Mesenchymal stem cell (in vitro differentiated cells and primary cell): ENCODE data around the gene PCDH10.
A peak's percentile ranks its signal among the peaks of the same experiment; 100 is the strongest.

Experiments
- DNase-seq: peaks from one replicate; pipeline ENCODE4 v3.0.0-alpha.2; 2013
- H2AFZ ChIP-seq: one replicate; pipeline ENCODE4 v1.6.1; 2013; ENCODE audit warnings: low read depth, mild to moderate bottlenecking, control low read depth, inconsistent platforms, low read length, moderate library complexity
- H2AK5ac ChIP-seq: 2 replicates; pipeline ENCODE4 v1.6.1; 2013; ENCODE audit warnings: low read length, moderate library complexity, mild to moderate bottlenecking, inconsistent platforms; ENCODE audit not compliant: severe bottlenecking
- H2BK120ac ChIP-seq: one replicate; pipeline ENCODE4 v1.6.1; 2013; ENCODE audit warnings: low read depth, mild to moderate bottlenecking, inconsistent platforms, low read length, moderate library complexity
- H2BK12ac ChIP-seq, 2 experiments: one replicate each; pipeline ENCODE4 v1.6.1; 2013; ENCODE audit warnings: inconsistent platforms in 2 of 2, low read length in 2 of 2, mild to moderate bottlenecking in 2 of 2, moderate library complexity in 2 of 2, control low read depth in 1 of 2
- H2BK15ac ChIP-seq: one replicate; pipeline ENCODE4 v1.6.1; 2013; ENCODE audit warnings: mild to moderate bottlenecking, low read depth, inconsistent platforms; ENCODE audit not compliant: poor library complexity, severe bottlenecking
- H2BK5ac ChIP-seq: 2 replicates; pipeline ENCODE4 v1.6.1; 2013; ENCODE audit warnings: low read depth, mild to moderate bottlenecking, low read length, control low read depth, inconsistent platforms; ENCODE audit not compliant: poor library complexity, severe bottlenecking
- H3K14ac ChIP-seq, 2 experiments: one replicate each; pipeline ENCODE4 v1.6.1; 2013; ENCODE audit warnings: inconsistent platforms in 2 of 2, low read length in 2 of 2, control low read depth in 1 of 2, mild to moderate bottlenecking in 1 of 2, moderate library complexity in 1 of 2
- H3K18ac ChIP-seq, 2 experiments: one replicate each; pipeline ENCODE4 v1.6.1; 2013; ENCODE audit warnings: inconsistent platforms in 2 of 2, low read length in 2 of 2, control low read depth in 1 of 2, low read depth in 1 of 2, mild to moderate bottlenecking in 1 of 2
- H3K23ac ChIP-seq, 2 experiments: one replicate each; pipeline ENCODE4 v1.6.1; 2013; ENCODE audit warnings: inconsistent platforms in 2 of 2, low read length in 2 of 2, mild to moderate bottlenecking in 2 of 2, moderate library complexity in 2 of 2, control low read depth in 1 of 2
- H3K27ac ChIP-seq: 2 replicates; pipeline ENCODE4 v1.5.1; 2013; ENCODE audit warnings: mild to moderate bottlenecking, moderate library complexity, low read length, control low read depth, inconsistent platforms; ENCODE audit not compliant: poor library complexity, severe bottlenecking
- H3K27me3 ChIP-seq, 2 experiments: 2 replicates each; pipeline versions ENCODE4 v1.6.1 to v1.7.0; 2013; ENCODE audit warnings: low read length in 2 of 2, mild to moderate bottlenecking in 2 of 2, moderate library complexity in 2 of 2, control low read depth in 1 of 2, inconsistent platforms in 1 of 2; ENCODE audit not compliant: control insufficient read depth in 1 of 2, insufficient read depth in 1 of 2
- H3K36me3 ChIP-seq, 2 experiments: 2 replicates each; pipeline versions ENCODE4 v1.6.1 to v1.7.0; 2013; ENCODE audit warnings: low read length in 2 of 2, control low read depth in 1 of 2, inconsistent platforms in 1 of 2, low read depth in 1 of 2, mild to moderate bottlenecking in 1 of 2; ENCODE audit not compliant: insufficient read depth in 2 of 2, control insufficient read depth in 1 of 2
- H3K4ac ChIP-seq, 2 experiments: one replicate each; pipeline ENCODE4 v1.6.1; 2013; ENCODE audit warnings: inconsistent platforms in 2 of 2, low read length in 2 of 2, mild to moderate bottlenecking in 2 of 2, moderate library complexity in 2 of 2, control low read depth in 1 of 2, low read depth in 1 of 2
- H3K4me1 ChIP-seq: 2 replicates; pipeline ENCODE4 v1.6.1; 2013; ENCODE audit warnings: low read depth, low read length, control low read depth; ENCODE audit not compliant: control insufficient read depth, insufficient read depth
- H3K4me2 ChIP-seq: 2 replicates; pipeline ENCODE4 v1.6.1; 2013; ENCODE audit warnings: low read length, mild to moderate bottlenecking, inconsistent platforms; ENCODE audit not compliant: poor library complexity, severe bottlenecking
- H3K4me3 ChIP-seq, 2 experiments: 2 replicates each; pipeline versions ENCODE4 v1.5.1 to v1.7.0; 2013; ENCODE audit warnings: low read length in 2 of 2, mild to moderate bottlenecking in 2 of 2, control low read depth in 1 of 2, low read depth in 1 of 2; ENCODE audit not compliant: insufficient read depth in 1 of 2
- H3K79me1 ChIP-seq: replicated peaks from 2 replicates; pipeline ENCODE4 v1.6.1; 2013; ENCODE audit warnings: mild to moderate bottlenecking, control low read depth, low read length, inconsistent platforms; ENCODE audit not compliant: poor library complexity, severe bottlenecking
- H3K9ac ChIP-seq: 2 replicates; pipeline ENCODE4 v1.7.0; 2013; ENCODE audit warnings: mild to moderate bottlenecking, low read length, moderate library complexity
- H3K9me3 ChIP-seq: 2 replicates; pipeline ENCODE4 v1.7.0; 2013; ENCODE audit warnings: mild to moderate bottlenecking, low read length; ENCODE audit not compliant: control insufficient read depth
- H4K8ac ChIP-seq: one replicate; pipeline ENCODE4 v1.6.1; 2013; ENCODE audit warnings: inconsistent platforms, mild to moderate bottlenecking, low read length, moderate library complexity
- H4K91ac ChIP-seq: one replicate; pipeline ENCODE4 v1.6.1; 2013; ENCODE audit warnings: mild to moderate bottlenecking, low read length, inconsistent platforms
- WGBS: methylation state at CpG from one replicate; pipeline ENCODE4 v1.1.7; 2013; ENCODE audit warnings: mixed read lengths; 5-methylcytosine and 5-hydroxymethylcytosine counted together

The PCDH10 gene

GRCh38 chr4:133147921-133148689, 989 bp upstream of the PCDH10 start:
- no peak overlapping the region for H2BK5ac ChIP-seq
- no peak overlapping the region for H3K14ac ChIP-seq
- no peak overlapping the region for H2BK120ac ChIP-seq
- peak overlapping the region; percentile 52 to 81 for H3K18ac ChIP-seq
- H3K9me3 ChIP-seq, result no peaks in the 10 kb centered on the region
- peaks cover 13 to 91% of the 10 kb centered on the region in 2 experiments for H3K27me3 ChIP-seq
- no peak overlapping the region for H3K9ac ChIP-seq
- H4K8ac ChIP-seq, result peak overlapping the region; percentile 31
- H3K4me1 ChIP-seq, result peaks cover 26% of the 10 kb centered on the region
- H3K23ac ChIP-seq, result no peak overlapping the region
- H3K4me3 ChIP-seq, result peak overlapping the region; percentile 66 to 85
- H4K91ac ChIP-seq, result no peak overlapping the region
- no peak overlapping the region for H3K27ac ChIP-seq
- H3K4me2 ChIP-seq, result peak overlapping the region; percentile 98
- no peaks in the 10 kb centered on the region for H3K36me3 ChIP-seq
- no peaks in the 10 kb centered on the region for H3K79me1 ChIP-seq
- no peak overlapping the region for H2BK12ac ChIP-seq
- 1% methylated on average over 51 of the region's 54 CpGs for WGBS
- no peak overlapping the region for H2BK15ac ChIP-seq
- peak; percentile 79 for DNase-seq
- H3K4ac ChIP-seq, result no peak overlapping the region
- H2AK5ac ChIP-seq, result no peak overlapping the region
- H2AFZ ChIP-seq, result peak overlapping the region; percentile 39

- Histone ChIP-seq H2BK120ac (no peak overlapping the region), H3K4me3 (peak overlapping the region in 1 of 2 experiments; percentile 85), H3K14ac (no peak overlapping the region), H2AK5ac (no peak overlapping the region), H3K79me1 (no peaks in the 10 kb centered on the region), H3K4me1 (peaks cover 26% of the 10 kb centered on the region), H2BK15ac (no peak overlapping the region), H3K36me3 (no peaks in the 10 kb centered on the region), H2AFZ (no peak overlapping the region), H2BK12ac (no peak overlapping the region), H3K23ac (no peak overlapping the region), H3K4me2 (peak overlapping the region; percentile 95), H4K91ac (no peak overlapping the region), H3K27me3 (peaks cover 13 to 92% of the 10 kb centered on the region in 2 experiments), H3K4ac (no peak overlapping the region), H3K18ac (no peak overlapping the region), H4K8ac (no peak overlapping the region), H3K27ac (no peak overlapping the region), H2BK5ac (no peak overlapping the region), H3K9ac (peak overlapping the region; percentile 54), H3K9me3 (no peaks in the 10 kb centered on the region)
- WGBS, result 9% methylated on average over 8 of the region's 8 CpGs
- no peak for DNase-seq
Measured at GRCh38 chr4:133149364-133149695, 236 bp downstream of the PCDH10 start.

- peak; percentile 33 for DNase-seq
- H3K27me3 ChIP-seq, result peaks cover 13 to 86% of the 10 kb centered on the region in 2 experiments
- WGBS, result 8% methylated on average over 16 of the region's 17 CpGs
Measured at GRCh38 chr4:133149932-133150471, 908 bp downstream of the PCDH10 start.

GRCh38 chr4:133150486-133151340, 1.6 kb downstream of the PCDH10 start:
- Histone ChIP-seq H3K36me3 (no peaks in the 10 kb centered on the region), H3K27me3 (peaks cover 13 to 83% of the 10 kb centered on the region in 2 experiments)
- WGBS, result 2% methylated on average over 54 of the region's 63 CpGs

More at GRCh38 chr4:133149932-133150471, 908 bp downstream of the PCDH10 start:
- Histone ChIP-seq H4K91ac (no peak overlapping the region), H3K18ac (no peak overlapping the region), H3K4me3 (peak overlapping the region; percentile 51 to 85), H3K27ac (no peak overlapping the region), H3K4me2 (peak overlapping the region; percentile 95), H3K4ac (no peak overlapping the region), H3K9me3 (no peaks in the 10 kb centered on the region), H3K14ac (no peak overlapping the region), H2AK5ac (no peak overlapping the region), H2AFZ (no peak overlapping the region), H3K9ac (peak overlapping the region; percentile 54), H2BK120ac (no peak overlapping the region), H2BK12ac (no peak overlapping the region), H4K8ac (no peak overlapping the region), H3K23ac (no peak overlapping the region), H3K36me3 (no peaks in the 10 kb centered on the region), H2BK15ac (no peak overlapping the region), H2BK5ac (no peak overlapping the region), H3K4me1 (peaks cover 26% of the 10 kb centered on the region), H3K79me1 (no peaks in the 10 kb centered on the region)

More at GRCh38 chr4:133150486-133151340, 1.6 kb downstream of the PCDH10 start:
- Histone ChIP-seq H3K4ac (no peak overlapping the region), H2BK15ac (no peak overlapping the region), H2BK120ac (no peak overlapping the region), H3K4me3 (peak overlapping the region; percentile 51 to 85), H2BK12ac (no peak overlapping the region), H3K9me3 (no peaks in the 10 kb centered on the region), H3K27ac (no peak overlapping the region), H2AFZ (no peak overlapping the region), H4K91ac (no peak overlapping the region), H3K14ac (peak overlapping the region in 1 of 2 experiments; percentile 21), H3K9ac (no peak overlapping the region), H4K8ac (no peak overlapping the region), H3K18ac (peak overlapping the region in 1 of 2 experiments; percentile 31), H2AK5ac (no peak overlapping the region), H3K4me1 (peaks cover 26% of the 10 kb centered on the region), H3K4me2 (peak overlapping the region; percentile 95), H3K23ac (peak overlapping the region in 1 of 2 experiments; percentile 28), H2BK5ac (no peak overlapping the region), H3K79me1 (no peaks in the 10 kb centered on the region)
- peak; percentile 38 for DNase-seq
